Omental fat pad (tissue), 4 donors: Measurements from ENCODE around the gene PIP4P1. TPM values are rescaled to one million over a fixed set of nuclear protein-coding genes. Genes with fewer than 3 reads are reported as not detected.

Experiments used
- ATAC-seq: fragments of 150-250 bp; one replicate; pipeline ENCODE4 v1.9.1; 2016; ENCODE audit warnings: mild to moderate bottlenecking, moderate library complexity; ENCODE audit not compliant: low FRiP score
- DNase-seq: peaks from one replicate; pipeline ENCODE4 v3.0.0-alpha.2; 2019; ENCODE audit warnings: low spot score
- CTCF ChIP-seq, 3 donors: fragments of 450-650 bp; IDR thresholded peaks; one replicate each; pipeline ENCODE4 v1.5.1; 2016 to 2017; ENCODE audit warnings: antibody characterized with exemption in 3 of 3, mild to moderate bottlenecking in 3 of 3, moderate library complexity in 2 of 3
- small RNA-seq: library from RNA; depleted of rRNA; stranded (forward); fragments of <200 nt; gene quantifications from one replicate; pipeline ENCODE3, GENCODE V24; 2016
- total RNA-seq, 4 donors: library from RNA; depleted of rRNA; stranded (reverse); fragments of >200 nt; gene quantifications; one replicate each; pipeline ENCODE4 v1.1.0, GENCODE V29; 2016

Gene PIP4P1
- total RNA-seq, 4 donors from 2014 or later: 20.4 to 24.4 (median 22.5) TPM

GRCh38 chr14:20409226-20409625, 52.0 kb downstream of the PIP4P1 start:
- no peak for ATAC-seq
- TF ChIP-seq CTCF (IDR thresholded peaks at IDR 0.05): no peak
- no peak for DNase-seq

Small RNA genes within 50 kb of the gene (small RNA-seq; reads per million reads assigned to genes)
- not detected for gene RNA5SP382

Other genes starting within 250 kb of the PIP4P1 start
- gene OR11H6, start 237.7 kb downstream of the PIP4P1 start, total RNA-seq: not detected
- not detected for gene OR11H7, start 232.5 kb downstream of the PIP4P1 start, total RNA-seq
- not detected for gene OR11H4, start 222.1 kb downstream of the PIP4P1 start, total RNA-seq
- gene TTC5, start 155.5 kb downstream of the PIP4P1 start, total RNA-seq: 10 to 100 TPM in 2 of 4 donors, 1 to 10 TPM in 2; 7.4 to 12.6 (median 10.0) TPM
- 10 to 100 TPM; 30.8 to 49.7 (median 36.8) TPM for gene CCNB1IP1, start 128.2 kb downstream of the PIP4P1 start, total RNA-seq
- gene PARP2, start 117.8 kb downstream of the PIP4P1 start, total RNA-seq: 10 to 100 TPM in 1 of 4 donors, 1 to 10 TPM in 3; 4.3 to 12.9 (median 7.7) TPM
- gene TEP1, start 47.9 kb downstream of the PIP4P1 start, total RNA-seq: 10 to 100 TPM; 22.9 to 38.8 (median 27.8) TPM
- gene KLHL33, start 25.3 kb downstream of the PIP4P1 start, total RNA-seq: 1 to 10 TPM in 1 of 4 donors, under 1 TPM in 3; 0.12 to 2.0 (median 0.39) TPM
- gene OSGEP, start 6.6 kb downstream of the PIP4P1 start, total RNA-seq: 10 to 100 TPM; 30.9 to 55.1 (median 53.4) TPM
- 100 to 1,000 TPM; 110 to 146 (median 131) TPM for gene APEX1, start 6.2 kb downstream of the PIP4P1 start, total RNA-seq
- gene PNP, start 8.0 kb upstream of the PIP4P1 start, total RNA-seq: 100 to 1,000 TPM in 2 of 4 donors, 10 to 100 TPM in 2; 28.4 to 437 (median 117) TPM
- gene RNASE10, start 44.1 kb upstream of the PIP4P1 start, total RNA-seq: not detected
- gene RNASE9, start 99.6 kb upstream of the PIP4P1 start, total RNA-seq: not detected
- not detected for gene RNASE11, start 126.6 kb upstream of the PIP4P1 start, total RNA-seq
- gene RNASE12, start 129.9 kb upstream of the PIP4P1 start, total RNA-seq: not detected
- not detected for gene OR6S1, start 180.3 kb upstream of the PIP4P1 start, total RNA-seq
- 100 to 1,000 TPM; 115 to 280 (median 181) TPM for gene RNASE4, start 223.1 kb upstream of the PIP4P1 start, total RNA-seq
- gene ANG, start 227.3 kb upstream of the PIP4P1 start, total RNA-seq: 100 to 1,000 TPM in 1 of 4 donors, 10 to 100 TPM in 3; 24.4 to 114 (median 45.6) TPM